B cell (primary cell): Measurements from ENCODE around the gene SP140. TPM values are rescaled to one million over a fixed set of nuclear protein-coding genes. Genes with fewer than 3 reads are reported as not detected.

Source experiments
- ATAC-seq: fragments of 200-7000 bp; cut with Tn5 transposase; one replicate; pipeline ENCODE4 v1.10.0; 2021; ENCODE audit warnings: low read depth, mild to moderate bottlenecking, moderate number of reproducible peaks, moderate library complexity
- CTCF ChIA-PET: fragments of 350-600 bp; sonication (Branson Sonifier 250); formaldehyde crosslinking; loops from one replicate; lab custom pipeline; 2021; ENCODE audit warnings: antibody characterized with exemption, inconsistent platforms; lab: Charles Lee
- POLR2A ChIA-PET: fragments of 350-600 bp; sonication (Branson Sonifier 250); formaldehyde crosslinking; loops from one replicate; lab custom pipeline; 2021; ENCODE audit warnings: antibody characterized with exemption; lab: Charles Lee
- DNase-seq: peaks from one replicate; pipeline ENCODE4 v3.0.0; 2013
- H2AFZ ChIP-seq: 2 replicates; pipeline ENCODE4 v1.6.1; 2012; ENCODE audit warnings: mild to moderate bottlenecking, low read depth, low read length; ENCODE audit not compliant: insufficient read depth, poor library complexity, severe bottlenecking
- H3K27ac ChIP-seq, 2 donors: 1 replicate in 1 of 2; 2 replicates in 1 of 2; pipeline ENCODE4 v1.5.1; 2012 to 2013; ENCODE audit warnings: low read length in 2 of 2, mild to moderate bottlenecking in 2 of 2, moderate library complexity in 1 of 2
- H3K27me3 ChIP-seq, 4 experiments: fragments of 200-600 bp in 1 of 4; sonication (generic) in 1 of 4; replicated peaks in 1 of 4; 1 replicate in 2 of 4; 2 replicates in 2 of 4; pipeline versions ENCODE4 v1.6.1 to v1.7.0; 2013 to 2016; ENCODE audit warnings: low read length in 3 of 4, mild to moderate bottlenecking in 2 of 4, mixed read lengths in 1 of 4, moderate library complexity in 1 of 4; ENCODE audit not compliant: insufficient read depth in 4 of 4, control insufficient read depth in 3 of 4; ENCODE audit errors: control extremely low read depth in 1 of 4
- H3K36me3 ChIP-seq, 2 experiments: replicated peaks in 1 of 2; 1 replicate in 1 of 2; 2 replicates in 1 of 2; pipeline versions ENCODE4 v1.6.1 to v1.7.1; 2013; ENCODE audit warnings: low read length in 1 of 2; ENCODE audit not compliant: insufficient read depth in 2 of 2, control insufficient read depth in 1 of 2; ENCODE audit errors: control extremely low read depth in 1 of 2, extremely low read depth in 1 of 2
- H3K4me1 ChIP-seq, 2 donors: fragments of 200-600 bp in 1 of 2; sonication (generic) in 1 of 2; 1 replicate in 1 of 2; 2 replicates in 1 of 2; pipeline versions ENCODE4 v1.5.1 to v1.6.1; 2013 to 2017; ENCODE audit warnings: low read length in 2 of 2; ENCODE audit not compliant: control insufficient read depth in 2 of 2, insufficient read depth in 2 of 2
- H3K4me2 ChIP-seq: replicated peaks from 2 replicates; pipeline ENCODE3; 2012; ENCODE audit warnings: mild to moderate bottlenecking, low read depth, low read length; ENCODE audit not compliant: poor library complexity, severe bottlenecking
- H3K4me3 ChIP-seq, 5 experiments: fragments of 200-600 bp in 1 of 5; sonication (generic) in 1 of 5; 1 replicate in 3 of 5; 2 replicates in 2 of 5; pipeline versions ENCODE4 v1.5.1 to v1.7.0; 2011 to 2016; ENCODE audit warnings: low read length in 4 of 5, mild to moderate bottlenecking in 4 of 5, low read depth in 2 of 5, control low read depth in 1 of 5, moderate library complexity in 1 of 5; ENCODE audit not compliant: insufficient read depth in 1 of 5; ENCODE audit errors: control extremely low read depth in 1 of 5, extremely low read depth in 1 of 5
- H3K79me2 ChIP-seq: fragments of 200-600 bp; sonication (generic); one replicate; pipeline ENCODE4 v1.6.0; 2016; ENCODE audit warnings: low read length; ENCODE audit not compliant: control insufficient read depth, insufficient read depth
- H3K9ac ChIP-seq: fragments of 200-600 bp; sonication (generic); 2 replicates; pipeline ENCODE4 v1.6.1; 2017; ENCODE audit warnings: mild to moderate bottlenecking, low read length, moderate library complexity
- H3K9me3 ChIP-seq, 3 donors: one replicate each; pipeline versions ENCODE4 v1.6.1 to v1.7.1; 2013; ENCODE audit warnings: low read length in 2 of 3; ENCODE audit not compliant: control insufficient read depth in 2 of 3, insufficient read depth in 1 of 3; ENCODE audit errors: control extremely low read depth in 1 of 3
- H4K20me1 ChIP-seq: 2 replicates; pipeline ENCODE4 v1.6.0; 2012; ENCODE audit warnings: mild to moderate bottlenecking, low read length; ENCODE audit not compliant: insufficient read depth, control insufficient read depth, poor library complexity, severe bottlenecking
- H3K27ac Mint-ChIP-seq: one replicate; pipeline ENCODE4 v1.8.0; 2021; ENCODE audit warnings: mixed read lengths
- H3K27me3 Mint-ChIP-seq: one replicate; pipeline ENCODE4 v1.8.0; 2021; ENCODE audit warnings: mixed read lengths
- H3K4me1 Mint-ChIP-seq: one replicate; pipeline ENCODE4 v1.8.0; 2021; ENCODE audit warnings: mixed read lengths
- H3K4me3 Mint-ChIP-seq: one replicate; pipeline ENCODE4 v1.8.0; 2021; ENCODE audit warnings: mixed read lengths
- H3K9me3 Mint-ChIP-seq: one replicate; pipeline ENCODE4 v1.8.0; 2022; ENCODE audit warnings: mixed read lengths; ENCODE audit not compliant: insufficient read depth
- CTCF ChIP-seq: fragments of 200-600 bp; IDR thresholded peaks from one replicate; pipeline ENCODE4 v1.8.0; 2022; ENCODE audit warnings: antibody characterized with exemption, mild to moderate bottlenecking
- EZH2 ChIP-seq: IDR thresholded peaks from 2 replicates; pipeline ENCODE4 v1.6.1; 2012; ENCODE audit warnings: borderline replicate concordance, low read depth, mild to moderate bottlenecking, moderate library complexity, low read length; ENCODE audit not compliant: insufficient read depth, poor library complexity, severe bottlenecking
- WGBS: methylation state at CpG from one replicate; pipeline ENCODE4 v1.1.5; 2013; ENCODE audit warnings: missing lambda C conversion rate; ENCODE audit not compliant: insufficient coverage; 5-methylcytosine and 5-hydroxymethylcytosine counted together
- intact Hi-C: fragments of 100-400 bp; cut with micrococcal nuclease; formaldehyde crosslinking; loops from one replicate; pipeline ENCODE4 v1.10.0; 2022
- polyA plus RNA-seq: library from polyadenylated mRNA; depleted of rRNA; stranded (reverse); fragments of >200 nt; gene quantifications from 2 replicates; pipeline ENCODE4 v1.2.3, GENCODE V29; 2012
- total RNA-seq, 2 donors: library from RNA; stranded (reverse); fragments of 120-200 nt in 1 of 2; gene quantifications; 1 replicate in 1 of 2; 2 replicates in 1 of 2; pipeline versions ENCODE4 v1.2.3 to v1.2.4, GENCODE V29; 2013 to 2022

The SP140 gene
- total and polyA plus RNA-seq, 2 donors (not counting 1 experiment from before 2014, with no cell fraction given): 78.7 to 411 TPM

GRCh38 chr2:230269715-230270114, 44.2 kb downstream of the SP140 start:
- Mint-ChIP-seq H3K4me1 (peaks cover 56% of the 10 kb centered on the region), H3K27me3 (no peaks in the 10 kb centered on the region), H3K4me3 (peak overlapping the region; percentile 54), H3K27ac (peak overlapping the region; percentile 84), H3K9me3 (no peaks in the 10 kb centered on the region)
- Histone ChIP-seq H3K27ac (peak overlapping the region in 1 of 2 donors; percentile 31), H3K27me3 (no peaks in the 10 kb centered on the region), H3K4me3 (no peak overlapping the region), H3K4me1 (peaks cover 32 to 38% of the 10 kb centered on the region in 2 donors), H3K9ac (no peak overlapping the region), H3K9me3 (peaks cover 0 to 2% (median 0%) of the 10 kb centered on the region in 3 donors), H4K20me1 (peaks cover 33% of the 10 kb centered on the region), H2AFZ (no peak overlapping the region), H3K79me2 (peaks cover 37% of the 10 kb centered on the region), H3K4me2 (peak overlapping the region; percentile 33), H3K36me3 (peaks cover 29 to 91% of the 10 kb centered on the region in 2 experiments)
- CTCF ChIA-PET: interaction anchor here (0.7 kb wide), 1 partner anchor 202 kb away, joined by 3 read pairs; no protein-coding TSS in a partner anchor
- POLR2A ChIA-PET: interaction anchor here (0.5 to 1.6 kb wide), 2 partner anchors 67 to 71 kb away, joined by 4 read pairs; no protein-coding TSS in a partner anchor
- 66% methylated on average over 5 of the region's 6 CpGs for WGBS
- intact Hi-C loops: loop anchor here (2.0 to 10.0 kb wide), 3 partner anchors 43 to 205 kb away; partner anchors contain the start of gene SLC16A14
- DNase-seq (peak; percentile 32), ATAC-seq (peak; percentile 44)
- TF ChIP-seq CTCF (no peak), EZH2 (no peak)

- Mint-ChIP-seq H3K27me3 (no peaks in the 10 kb centered on the region), H3K27ac (peak overlapping the region; percentile 23), H3K4me3 (no peak overlapping the region), H3K9me3 (no peaks in the 10 kb centered on the region), H3K4me1 (peaks cover 3% of the 10 kb centered on the region)
- Histone ChIP-seq H2AFZ (no peak overlapping the region), H3K9me3 (peaks cover 0 to 3% (median 0%) of the 10 kb centered on the region in 3 donors), H3K4me2 (no peak overlapping the region), H3K27ac (no peak overlapping the region), H3K4me3 (no peak overlapping the region), H4K20me1 (no peaks in the 10 kb centered on the region), H3K4me1 (no peaks in the 10 kb centered on the region), H3K79me2 (peaks cover 23% of the 10 kb centered on the region), H3K27me3 (no peaks in the 10 kb centered on the region), H3K9ac (no peak overlapping the region), H3K36me3 (peaks cover 19 to 50% of the 10 kb centered on the region in 2 experiments)
- WGBS: 100% methylated on average over 1 of the region's 2 CpGs
- no peak for ATAC-seq
- POLR2A ChIA-PET: no interaction called here
- DNase-seq: no peak
- CTCF ChIA-PET: no interaction called here
- TF ChIP-seq EZH2: no peak
- no peak for TF ChIP-seq CTCF
- intact Hi-C loops: no loop called here
Measured at GRCh38 chr2:230282936-230283335, 57.4 kb downstream of the SP140 start.
